Measurements from ENCODE around the gene FBXO45.
"Not testable (repeated sequence)": the region's sequence is repeated elsewhere in the genome, so short reads cannot be mapped to it uniquely, and the experiment has no call there.

FBXO45 gene, protein sequence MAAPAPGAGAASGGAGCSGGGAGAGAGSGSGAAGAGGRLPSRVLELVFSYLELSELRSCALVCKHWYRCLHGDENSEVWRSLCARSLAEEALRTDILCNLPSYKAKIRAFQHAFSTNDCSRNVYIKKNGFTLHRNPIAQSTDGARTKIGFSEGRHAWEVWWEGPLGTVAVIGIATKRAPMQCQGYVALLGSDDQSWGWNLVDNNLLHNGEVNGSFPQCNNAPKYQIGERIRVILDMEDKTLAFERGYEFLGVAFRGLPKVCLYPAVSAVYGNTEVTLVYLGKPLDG

DNA sequence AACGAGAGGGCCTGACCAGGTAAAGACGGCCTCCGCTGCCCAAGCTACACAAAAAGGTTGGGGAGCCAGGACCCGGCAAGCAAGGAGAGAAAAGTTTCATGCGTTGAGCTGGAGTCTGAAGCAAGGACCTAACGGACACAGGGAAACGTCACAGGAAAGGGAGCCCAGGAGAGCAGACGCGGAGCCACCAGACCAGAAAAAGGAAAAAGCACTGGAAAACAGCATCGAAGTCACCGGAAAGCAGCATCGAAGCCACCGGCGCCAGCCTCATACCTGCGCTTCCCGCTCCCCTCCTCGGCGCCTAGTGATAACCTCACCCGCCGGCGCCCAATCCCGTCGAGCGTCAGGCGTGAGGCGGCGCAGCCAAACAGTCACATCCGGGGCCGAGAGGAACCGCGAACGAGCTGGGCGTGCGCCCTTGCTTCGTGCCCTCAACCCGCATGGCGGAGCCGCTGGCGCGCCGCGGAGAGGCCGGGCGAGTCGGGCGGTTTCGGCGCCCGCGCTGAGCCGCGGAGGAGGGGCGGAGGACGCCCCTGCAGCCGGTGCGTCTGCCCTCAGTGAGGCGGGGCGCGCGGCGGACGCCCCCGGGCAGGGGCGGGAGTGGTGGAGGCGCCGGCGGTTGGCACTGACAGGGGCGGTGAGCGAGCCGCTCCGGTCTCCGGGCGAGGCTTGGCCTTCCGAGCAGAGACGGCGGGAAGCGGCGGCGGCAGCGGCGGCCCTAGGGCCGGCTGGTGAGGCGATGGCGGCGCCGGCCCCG lies at the start of gene FBXO45, which contains the start of gene WDR53:
Gene FBXO45 (plus strand): TSS at position 415 of the 757 bp plus-strand sequence. CDS start 325 bp downstream, at position 740.
Gene WDR53 (minus strand): TSS at position 309 of the 757 bp plus-strand sequence. CDS start 7,079 bp downstream, outside the sequence.
- peak; percentile 97 for DNase-seq

DNA sequence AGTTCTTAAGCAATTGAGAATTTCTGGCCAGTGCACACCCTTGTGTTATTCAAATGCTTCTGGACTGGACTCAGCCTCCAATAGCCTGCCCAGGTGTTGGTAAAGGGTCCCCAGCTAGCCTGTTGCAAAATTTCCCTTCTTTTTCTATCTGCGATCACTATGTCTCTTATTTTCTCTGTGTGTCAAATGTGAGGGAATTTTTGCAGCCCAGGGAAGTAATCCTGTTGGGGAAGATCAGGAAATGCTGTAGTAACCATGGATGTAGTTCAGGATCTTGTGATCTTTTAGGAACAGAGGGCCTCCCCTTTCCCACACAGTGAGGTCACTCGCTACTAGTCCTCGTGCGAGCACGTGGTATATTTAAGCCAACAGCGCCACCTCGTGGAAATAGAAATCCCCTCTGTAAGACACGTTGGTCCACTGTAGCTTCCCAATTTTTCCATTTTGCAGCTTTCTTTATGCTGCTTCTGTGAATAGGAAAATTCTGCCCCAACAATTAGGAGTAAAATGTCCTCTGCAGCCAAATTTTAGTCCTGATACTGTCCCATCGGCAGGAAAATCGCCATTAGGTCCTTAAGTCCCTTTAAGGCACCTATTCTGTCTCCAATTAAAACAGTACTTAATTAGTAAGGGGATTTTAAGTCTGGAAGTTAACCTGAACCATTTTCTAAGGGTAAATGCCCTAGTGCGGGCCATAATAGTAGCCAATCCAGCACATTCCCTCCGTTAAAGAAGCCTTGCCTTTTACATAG lies 49.3 kb upstream of the FBXO45 start:
- DNase-seq = peak; percentile 67

DNA sequence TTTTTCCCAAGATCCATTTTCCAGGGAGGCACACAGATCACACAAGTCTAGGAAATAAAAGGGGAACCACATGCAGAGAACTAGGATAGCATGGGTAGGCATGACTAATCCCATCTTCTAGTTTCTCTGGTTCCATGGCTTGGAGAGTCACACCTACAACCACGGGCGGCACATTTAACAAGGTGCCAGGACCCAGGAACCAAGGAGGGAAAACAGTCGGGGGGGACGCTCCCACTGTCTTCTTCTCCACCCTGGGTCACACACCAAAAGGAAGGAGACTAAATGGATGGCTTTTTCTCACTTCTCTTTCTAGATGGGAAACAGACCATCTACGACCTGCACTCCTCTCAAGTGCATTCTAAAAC lies 48.8 kb upstream of the FBXO45 start:
- DNase-seq = no peak

DNA sequence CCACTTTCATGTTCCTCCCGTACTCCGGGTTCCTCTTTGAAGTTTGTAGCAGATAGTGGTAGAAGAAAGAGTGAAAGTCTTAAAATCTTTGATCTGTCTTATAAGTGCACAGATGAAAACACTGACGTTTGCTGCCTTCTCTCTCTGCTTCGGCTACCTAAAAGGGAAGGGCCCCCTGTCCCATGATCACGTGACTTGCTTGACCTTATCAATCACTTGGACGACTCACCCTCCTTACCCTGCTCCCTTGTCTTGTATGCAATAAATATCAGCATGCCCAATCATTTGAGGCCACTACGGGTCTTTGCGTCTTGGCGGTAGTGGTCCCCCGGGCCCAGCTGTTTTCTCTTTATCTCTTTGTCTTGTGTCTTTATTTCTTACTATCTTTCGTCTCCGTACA lies 47.2 kb upstream of the FBXO45 start:
- DNase-seq = not testable (repeated sequence)

DNA sequence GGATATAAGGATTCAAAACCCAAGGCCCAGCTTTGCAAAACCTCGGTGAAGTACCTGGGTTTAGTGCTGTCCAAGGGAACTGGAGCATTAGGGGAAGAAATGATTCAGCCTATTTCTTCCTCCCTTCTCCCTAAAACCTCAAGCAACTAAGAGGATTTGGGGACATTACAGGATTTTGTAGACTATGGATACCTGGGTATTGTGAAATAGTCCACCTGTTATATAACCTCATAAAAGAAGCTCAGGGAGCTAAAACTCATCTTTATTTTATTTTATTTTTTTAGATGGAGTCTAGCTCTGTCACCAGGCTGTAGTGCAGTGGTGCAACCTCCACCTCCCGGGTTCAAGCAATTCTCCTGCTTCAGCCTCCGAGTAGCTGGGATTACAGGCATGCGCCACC lies 44.6 kb upstream of the FBXO45 start:
- no peak for DNase-seq

DNA sequence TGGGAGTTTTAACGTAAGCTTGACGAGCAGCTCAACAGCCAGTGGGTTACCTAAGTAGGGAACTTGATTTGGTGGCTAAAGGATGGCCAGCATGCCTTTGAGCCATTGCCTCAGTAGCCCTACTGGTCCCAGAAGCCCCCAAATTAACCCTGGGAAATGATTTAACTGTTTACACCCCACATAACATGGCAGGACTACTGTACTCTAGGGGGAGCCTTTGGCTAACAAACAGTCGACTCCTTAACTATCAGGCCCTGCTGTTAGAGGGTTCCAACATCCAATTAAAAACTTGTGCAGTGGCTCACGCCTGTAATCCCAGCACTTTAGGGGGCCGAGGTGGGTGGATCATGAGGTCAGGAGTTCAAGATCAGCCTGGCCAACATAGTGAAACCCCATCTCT lies 43.9 kb upstream of the FBXO45 start:
- no peak for DNase-seq

DNA sequence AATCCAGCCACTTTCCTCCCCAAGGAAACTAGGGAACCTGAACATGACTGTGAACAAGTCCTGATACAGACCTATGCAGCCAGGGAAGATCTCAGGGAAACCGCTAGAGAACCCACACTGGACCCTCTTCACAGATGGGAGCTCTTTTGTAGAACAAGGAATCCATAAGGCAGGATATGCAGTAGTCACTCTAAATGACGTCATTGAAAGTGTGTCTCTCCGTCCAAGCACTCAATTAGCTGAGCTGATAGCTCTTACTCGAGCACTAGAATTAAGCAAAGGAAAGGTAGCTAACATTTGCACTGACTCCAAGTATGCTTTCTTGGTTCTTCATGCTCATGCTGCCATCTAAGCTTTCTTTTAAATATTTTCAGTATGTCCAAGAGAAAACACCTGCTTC lies 43.3 kb upstream of the FBXO45 start:
- DNase-seq = no peak

DNA sequence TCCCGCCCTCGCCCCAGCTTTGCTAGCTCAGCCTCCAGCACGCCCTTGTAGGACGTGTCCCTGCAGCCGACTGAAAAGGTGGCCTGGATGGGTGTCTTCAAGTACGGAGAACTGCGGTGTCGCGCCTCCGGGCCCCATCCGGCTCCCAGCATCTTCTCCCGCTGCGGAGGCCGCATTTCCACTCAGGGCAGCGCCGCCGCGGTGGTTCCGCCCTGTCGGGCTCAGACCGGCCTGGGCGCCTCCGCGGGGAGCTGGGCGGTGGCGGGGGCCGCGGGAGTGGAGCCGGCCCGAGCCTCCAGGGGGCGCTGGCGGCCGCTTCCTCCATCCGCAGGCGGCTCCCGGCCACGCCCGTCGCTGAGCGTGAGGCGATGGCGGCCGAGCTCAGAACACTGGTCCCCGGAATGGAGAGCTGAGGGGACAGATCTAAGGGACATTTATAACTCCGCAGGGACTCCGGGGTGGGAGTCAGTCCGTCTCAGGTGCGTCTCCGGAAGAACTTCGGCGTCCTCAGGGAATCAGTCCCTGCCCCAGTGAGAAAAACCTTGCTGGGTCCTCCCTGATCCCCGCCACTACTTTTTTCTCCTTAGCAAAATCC lies 39.7 kb upstream of the FBXO45 start:
- DNase-seq = peak; percentile 81

DNA sequence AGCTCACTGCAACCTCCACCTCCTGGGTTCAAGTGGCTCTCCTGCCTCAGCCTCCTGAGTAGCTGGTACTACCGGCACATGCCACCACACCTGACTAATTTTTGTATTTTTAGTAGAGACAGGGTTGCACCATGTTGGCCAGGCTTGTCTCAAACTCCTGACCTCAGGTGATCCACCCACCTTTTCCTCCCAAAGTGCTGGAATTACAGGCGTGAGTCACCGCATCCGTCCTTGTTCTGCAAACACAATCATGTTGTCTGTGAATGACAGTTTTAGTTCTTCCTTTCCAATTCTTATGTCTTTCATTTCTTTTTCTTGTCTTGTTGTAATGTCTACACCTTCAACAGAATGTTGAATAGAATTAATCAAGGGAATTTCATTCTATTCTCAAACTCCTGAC lies 37.0 kb upstream of the FBXO45 start:
- DNase-seq = no peak

DNA sequence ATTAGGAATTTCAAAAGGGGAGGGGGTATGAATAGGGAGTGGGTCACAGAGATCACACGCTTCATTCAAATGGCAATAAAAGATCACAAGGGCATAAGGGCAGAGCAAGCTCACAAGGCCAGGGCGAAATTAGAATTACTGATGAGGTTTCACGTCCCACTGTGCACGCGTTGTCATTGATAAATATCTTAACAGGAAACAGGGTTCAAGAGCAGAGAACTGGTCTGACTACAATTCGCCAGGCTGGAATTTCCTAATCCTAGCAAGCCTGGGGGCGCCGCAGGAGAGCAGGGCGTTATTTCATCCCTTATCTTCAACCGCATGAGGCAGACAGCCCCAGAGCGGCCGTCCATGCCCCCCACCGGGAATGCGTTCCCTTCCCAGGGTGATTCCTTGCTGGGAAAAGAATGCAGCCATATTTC lies 35.2 kb upstream of the FBXO45 start:
- DNase-seq = peak; percentile 60

DNA sequence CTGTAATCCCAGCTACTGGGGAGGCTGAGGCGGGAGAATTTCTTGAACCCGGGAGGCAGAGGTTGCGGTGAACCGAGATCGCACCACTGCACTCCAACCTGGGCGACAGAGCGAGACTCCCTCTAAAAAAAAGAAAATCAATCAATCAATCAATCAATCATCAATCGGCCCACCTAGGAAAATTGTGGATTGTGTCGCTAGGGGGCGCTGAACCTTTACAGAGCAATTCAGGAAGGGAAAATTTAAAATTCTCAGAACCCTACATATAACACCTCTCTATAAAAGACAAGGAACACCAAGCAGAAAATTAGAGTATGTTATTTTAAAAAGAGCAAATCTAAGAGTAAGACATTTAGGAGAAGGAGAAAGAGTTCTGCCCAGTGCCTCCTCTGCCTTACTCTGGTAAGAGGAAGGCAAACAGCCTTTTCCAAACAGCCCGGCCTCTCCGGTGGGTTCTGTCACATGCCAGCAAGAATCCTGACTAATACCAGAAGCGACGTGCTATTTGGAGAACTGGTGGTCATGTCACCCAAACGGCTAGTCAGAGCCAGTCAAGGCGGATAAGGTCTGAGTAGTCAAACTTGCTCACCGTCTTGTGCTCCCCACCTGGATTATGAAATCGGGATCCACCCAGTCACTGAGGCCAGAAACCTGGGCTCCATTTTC lies 31.0 kb upstream of the FBXO45 start:
- no peak for DNase-seq

DNA sequence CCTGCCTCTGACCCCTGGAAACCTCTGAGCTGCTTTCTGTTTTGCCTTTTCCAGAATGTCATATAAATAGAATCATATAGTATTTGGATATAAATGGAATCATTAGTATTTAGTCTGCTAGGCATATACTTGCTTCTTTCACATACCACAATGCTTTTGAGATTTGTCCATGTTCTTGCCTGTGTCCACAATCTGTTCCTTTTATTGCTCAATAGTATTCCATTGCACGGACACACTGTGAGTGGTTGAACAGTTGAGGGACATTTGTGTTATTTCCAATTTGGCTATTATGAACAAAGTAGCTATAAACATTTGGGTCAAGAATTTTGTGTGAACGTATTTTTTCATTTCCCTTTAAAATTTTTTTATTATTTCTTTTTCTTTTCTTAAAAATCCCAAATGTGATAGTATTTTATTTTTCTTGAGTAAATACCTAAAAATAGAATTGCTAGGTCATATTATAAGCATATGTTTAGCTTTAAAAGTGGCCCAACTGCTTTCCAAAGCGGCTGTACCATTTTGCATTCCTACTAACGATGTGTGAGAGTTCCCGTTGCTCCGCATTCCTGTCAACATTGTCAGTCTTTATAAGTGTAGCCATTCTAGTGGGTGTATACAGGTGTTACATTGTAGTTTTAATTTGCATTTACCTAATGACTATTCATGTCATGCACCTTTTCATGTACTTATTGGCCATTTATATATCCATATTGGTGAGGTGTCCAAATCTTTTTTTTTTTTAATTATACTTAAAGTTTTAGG lies 26.6 kb upstream of the FBXO45 start:
- DNase-seq = no peak

DNA sequence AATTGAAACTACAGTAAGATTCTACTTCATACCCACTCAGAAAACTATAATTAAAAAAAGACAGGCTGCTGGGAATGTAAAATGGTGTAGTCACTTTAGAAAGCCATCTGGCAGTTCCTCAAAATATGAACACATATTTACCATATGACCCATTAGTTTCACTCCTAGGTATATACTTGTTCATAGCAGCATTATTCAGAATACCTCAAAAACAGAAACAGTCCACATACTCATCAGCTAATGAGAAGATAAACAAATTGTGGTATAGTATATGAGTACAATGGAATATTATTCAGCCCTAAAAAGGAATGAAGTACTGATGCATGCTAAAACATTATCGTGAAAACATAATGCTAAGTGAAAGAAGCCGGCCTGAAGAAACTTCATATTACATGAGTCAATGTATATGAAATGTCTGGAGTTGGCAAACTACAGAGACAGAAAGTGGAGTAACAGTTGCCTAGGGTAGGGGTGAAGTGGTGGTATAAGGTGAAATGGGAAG lies 23.9 kb upstream of the FBXO45 start:
- no peak for DNase-seq

DNA sequence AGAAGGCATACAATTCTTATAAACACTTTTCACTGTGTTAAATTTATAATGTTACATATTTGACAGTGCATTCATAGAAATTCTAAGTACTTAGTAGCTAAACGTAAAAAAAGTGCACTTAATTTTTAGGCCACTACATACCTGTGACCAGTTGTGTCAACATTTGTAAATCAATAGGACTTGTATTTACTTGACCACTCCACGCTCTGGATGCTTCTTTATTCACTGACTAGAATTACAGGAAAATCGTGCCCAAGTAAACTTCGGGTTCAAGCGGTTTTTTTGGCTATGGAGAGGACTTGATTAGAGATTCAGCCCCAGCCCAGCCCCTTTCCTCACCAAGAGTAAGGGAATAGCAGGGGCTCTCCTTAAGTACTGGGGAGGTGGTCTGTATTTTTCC lies 21.9 kb upstream of the FBXO45 start:
- DNase-seq = no peak

DNA sequence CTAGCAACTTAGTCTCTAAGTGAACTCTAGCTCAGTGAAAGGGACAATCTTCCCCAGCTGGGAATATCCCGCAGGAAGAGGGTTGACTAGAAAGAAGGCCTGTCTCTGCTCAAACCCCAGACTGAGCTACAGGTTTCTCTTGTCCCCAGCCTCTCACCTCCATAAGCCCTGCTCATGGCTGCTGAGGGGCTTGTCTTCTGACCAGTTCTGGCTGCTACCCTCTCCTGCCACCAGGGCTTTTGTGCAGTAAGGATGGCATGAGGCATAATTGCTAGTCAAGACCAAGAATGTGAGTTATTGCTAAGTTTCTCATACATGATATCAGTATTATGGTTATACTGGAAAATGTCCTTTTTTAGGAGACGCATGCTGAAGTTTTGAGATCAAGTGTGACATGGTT lies 21.4 kb upstream of the FBXO45 start:
- DNase-seq = no peak

DNA sequence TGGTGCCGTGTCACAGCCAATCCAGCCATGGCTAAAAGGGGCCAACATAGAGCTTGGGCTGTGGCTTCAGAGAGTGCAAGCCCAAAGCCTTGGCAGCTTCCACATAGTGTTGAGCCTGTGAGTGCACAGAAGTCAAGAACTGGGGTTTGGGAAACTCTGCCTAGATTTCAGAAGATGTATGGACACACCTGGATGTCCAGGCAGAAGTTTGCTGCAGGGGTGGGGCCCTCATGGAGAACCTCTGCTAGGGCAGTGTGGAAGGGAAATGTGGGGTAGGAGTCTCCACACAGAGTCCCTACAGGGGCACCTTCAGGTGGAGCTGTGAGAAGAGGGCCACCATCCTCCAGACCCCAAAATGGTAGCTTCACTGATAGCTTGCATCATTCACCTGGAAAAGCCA lies 19.1 kb upstream of the FBXO45 start:
- not testable (repeated sequence) for DNase-seq

DNA sequence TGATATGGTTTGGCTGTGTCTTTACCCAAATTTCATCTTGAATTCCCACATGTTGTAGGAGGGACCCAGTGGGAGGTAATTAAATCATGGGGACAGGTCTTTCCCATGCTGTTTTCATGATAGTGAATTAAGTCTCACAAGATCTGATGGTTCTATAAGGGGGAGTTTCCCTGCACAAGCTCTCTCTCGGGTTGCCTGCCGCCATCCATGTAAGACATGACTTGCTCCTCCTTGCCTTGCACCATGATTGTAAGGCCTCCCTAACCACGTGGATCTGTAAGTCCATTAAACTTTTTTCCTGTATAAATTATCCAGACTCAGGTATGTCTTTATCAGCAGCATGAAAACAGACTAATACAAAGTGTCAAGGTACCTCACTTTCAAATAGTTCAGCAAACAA lies 18.3 kb upstream of the FBXO45 start:
- DNase-seq = not testable (repeated sequence)

DNA sequence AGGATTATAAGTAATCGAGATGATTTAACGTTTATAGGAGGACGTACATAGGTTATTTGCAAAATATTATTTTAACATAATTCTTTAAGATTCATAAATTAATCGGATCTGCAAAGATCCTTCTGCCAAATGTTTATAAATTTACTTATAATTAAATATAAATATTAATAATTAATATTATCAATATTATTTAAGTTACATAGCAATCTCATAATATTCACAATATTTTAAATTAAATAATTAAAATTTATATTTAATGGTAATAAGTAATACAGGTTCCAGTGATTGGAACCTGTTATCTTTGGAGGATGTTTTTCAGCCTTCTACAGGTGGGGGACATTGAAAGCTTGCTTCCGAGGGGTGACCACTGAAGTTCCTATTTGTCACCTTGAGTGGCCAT lies 16.2 kb upstream of the FBXO45 start:
- no peak for DNase-seq

DNA sequence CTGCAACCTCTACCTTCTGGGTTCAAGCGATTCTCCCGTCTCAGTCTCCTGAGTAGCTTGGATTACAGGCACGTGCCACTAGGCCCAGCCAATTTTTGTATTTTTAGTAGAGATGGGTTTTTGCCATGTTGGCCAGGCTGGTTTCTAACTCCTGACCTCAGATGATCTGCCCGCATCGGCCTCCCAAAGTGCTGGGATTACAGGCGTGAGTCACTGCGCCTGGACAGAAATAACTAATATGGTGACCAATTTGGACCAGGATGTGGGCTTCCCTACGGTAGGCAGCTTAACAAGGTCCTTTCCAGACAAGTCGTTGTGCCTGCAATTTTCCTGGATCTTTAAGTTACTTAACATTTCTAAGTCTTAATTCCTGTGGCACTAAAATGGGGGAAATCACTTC lies 14.9 kb upstream of the FBXO45 start:
- DNase-seq = no peak

DNA sequence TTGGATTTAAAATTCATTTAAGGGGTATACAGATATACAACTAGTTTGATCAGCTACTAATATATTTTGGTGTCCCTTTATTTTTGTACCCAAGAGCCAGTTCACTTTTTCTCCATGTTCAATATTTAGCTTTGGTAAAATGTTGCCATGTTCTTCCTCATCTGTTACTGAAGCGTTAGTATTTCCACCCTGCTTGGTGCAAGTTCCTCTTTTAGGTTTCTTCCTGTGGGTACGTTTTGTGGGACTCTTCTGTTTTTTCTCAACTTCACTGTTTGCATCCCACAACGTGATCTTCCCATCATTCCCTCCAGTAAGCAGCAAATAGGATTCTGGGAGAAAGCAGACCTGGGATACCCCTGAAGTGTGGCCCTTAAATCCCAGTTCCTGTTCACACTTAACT lies 14.3 kb upstream of the FBXO45 start:
- no peak for DNase-seq

DNA sequence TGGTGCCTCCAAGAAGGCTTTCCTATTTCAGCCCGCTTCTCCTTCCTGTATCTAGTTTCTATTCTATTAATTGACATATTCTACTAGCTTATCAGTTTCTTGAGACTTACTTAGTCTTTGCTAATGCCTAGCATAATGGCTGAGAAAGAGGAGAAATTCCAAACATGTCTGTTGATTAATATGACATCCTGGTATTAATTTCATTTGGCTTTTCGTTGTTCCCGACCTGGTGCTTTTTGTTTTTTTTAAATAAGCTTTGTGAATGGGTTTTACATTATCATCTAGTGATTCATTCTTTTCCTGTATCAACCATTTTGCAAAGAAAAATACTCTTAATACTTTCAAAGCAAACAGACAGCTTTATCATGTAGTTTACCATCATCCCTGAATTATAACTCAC lies 13.2 kb upstream of the FBXO45 start:
- no peak for DNase-seq

DNA sequence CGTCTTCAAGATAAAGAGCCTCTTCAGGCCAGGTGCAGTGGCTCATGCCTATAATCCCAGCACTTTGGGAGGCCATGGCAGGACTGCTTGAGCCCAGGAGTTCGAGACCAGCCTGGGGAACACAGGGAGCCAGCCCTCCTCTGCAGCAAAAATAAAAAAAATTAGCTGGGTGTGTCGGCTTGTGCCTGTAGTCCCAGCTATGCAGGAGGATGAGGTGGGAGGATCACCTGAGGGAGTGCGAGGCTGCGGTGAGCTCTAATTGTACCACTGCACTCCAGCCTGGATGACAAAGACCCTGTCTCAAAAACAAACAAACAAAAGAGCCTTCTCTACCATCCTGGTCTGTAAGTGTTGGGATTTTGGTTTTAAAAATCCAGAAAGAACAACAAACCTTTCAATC lies 11.2 kb upstream of the FBXO45 start:
- no peak for DNase-seq
